Glomerular visceral epithelial cell (primary cell): ENCODE data around the gene PIP5KL1.

ENCODE experiments used
- DNase-seq: peaks from one replicate; pipeline ENCODE4 v3.0.0-alpha.2; 2016; ENCODE audit errors: extremely low spot score

Gene PIP5KL1

GRCh38 chr9:127873223-127873691, 57.3 kb downstream of the PIP5KL1 start:
- DNase-seq, result no peak

DNA sequence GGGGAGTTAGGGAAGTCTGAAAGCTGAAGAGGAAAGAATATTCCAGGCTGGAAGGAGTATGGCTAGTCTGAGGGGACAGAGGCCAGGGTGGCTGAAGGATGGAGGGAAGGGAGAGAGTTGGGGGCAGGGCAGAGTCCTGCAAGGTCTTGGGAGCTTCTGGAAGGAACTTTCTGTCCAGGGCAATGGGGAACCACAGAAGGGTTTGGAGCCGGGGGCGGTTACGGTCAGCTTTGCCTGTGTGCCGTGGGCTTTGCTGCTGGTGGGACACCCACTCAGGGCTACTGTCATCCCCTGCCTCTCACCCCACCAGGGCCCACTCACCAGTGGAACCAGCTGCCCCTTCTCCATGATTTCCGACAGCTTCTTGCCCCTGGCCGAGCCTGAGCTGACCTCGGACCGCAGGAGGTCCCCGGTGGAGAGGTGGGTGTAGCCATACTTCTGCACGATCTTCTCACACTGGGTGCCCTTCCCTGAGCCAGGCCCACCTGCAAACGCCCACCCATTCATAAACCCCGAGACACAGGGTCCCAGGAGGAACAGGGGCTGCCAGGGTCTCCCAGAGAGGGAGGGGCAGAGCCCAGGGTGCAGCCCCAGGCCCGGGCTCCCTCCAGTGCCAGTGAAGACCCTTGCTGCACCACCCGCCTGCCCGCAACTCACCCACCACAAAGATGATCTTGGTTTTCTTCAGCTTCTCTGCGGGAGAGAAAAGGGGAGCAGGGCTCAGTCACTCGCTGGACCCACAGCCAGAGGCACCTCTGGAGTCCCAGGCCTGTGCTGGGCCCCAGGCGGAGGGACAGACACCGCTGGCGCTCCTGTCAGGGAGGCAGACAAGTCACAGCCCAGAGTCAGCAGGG, 58.0 kb downstream of the PIP5KL1 start:
- DNase-seq, result no peak

DNA sequence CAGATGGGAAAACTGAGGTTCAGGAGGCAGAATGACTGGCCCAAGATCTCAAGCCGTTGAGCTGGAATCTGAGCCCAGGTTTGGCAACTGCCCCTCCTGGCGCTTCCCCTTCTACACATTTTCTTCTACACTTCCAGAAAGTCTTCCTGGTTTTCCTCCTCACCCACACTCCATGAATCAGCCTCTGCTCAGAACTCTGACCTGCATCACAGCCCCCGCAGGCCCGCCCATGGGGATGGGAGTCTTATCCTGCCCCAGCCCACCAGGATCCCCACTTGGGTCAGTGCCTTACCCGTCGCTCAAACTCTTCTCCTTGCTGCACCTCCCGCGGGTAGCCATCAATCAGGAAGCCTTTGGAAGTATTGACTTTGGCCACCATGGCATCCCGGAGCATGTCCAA, 59.0 kb downstream of the PIP5KL1 start:
- no peak for DNase-seq

DNA sequence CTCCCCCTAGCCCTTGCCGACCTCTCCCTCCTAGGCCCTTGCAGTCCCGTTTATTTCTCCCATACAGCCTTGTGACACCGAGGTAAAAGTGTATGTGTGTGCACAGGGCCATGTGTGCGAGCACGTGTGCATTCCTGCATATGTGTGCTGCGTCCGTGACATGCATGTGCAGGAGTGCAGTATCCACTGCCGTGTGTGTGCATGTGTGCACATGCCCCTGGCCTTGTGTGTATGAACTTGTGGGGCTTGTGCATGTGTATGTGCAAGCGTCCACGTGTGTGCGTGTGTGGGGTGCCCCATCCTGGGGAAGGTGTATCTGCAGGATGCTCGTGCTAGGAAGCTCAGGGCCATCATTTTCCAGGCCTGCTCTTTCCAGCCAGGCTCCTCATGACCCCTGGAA, 59.7 kb downstream of the PIP5KL1 start:
- DNase-seq, result no peak
